H9 (cell line): ENCODE data around the gene MTX1. TPM values are rescaled to one million over a fixed set of nuclear protein-coding genes. Genes with fewer than 3 reads are reported as not detected.

Source experiments
- DNase-seq: peaks from one replicate; pipeline ENCODE4 v3.0.0-alpha.2; 2017
- H2AFZ ChIP-seq: one replicate; pipeline ENCODE4 v1.6.1; 2013; ENCODE audit warnings: mild to moderate bottlenecking, low read length, control low read depth, moderate library complexity
- H2AK5ac ChIP-seq: 2 replicates; pipeline ENCODE4 v1.6.1; 2013; ENCODE audit warnings: low read length, control low read depth, mixed read lengths; ENCODE audit not compliant: insufficient read length
- H2BK120ac ChIP-seq: one replicate; pipeline ENCODE4 v1.6.1; 2013; ENCODE audit warnings: low read depth, mild to moderate bottlenecking, low read length, control low read depth, inconsistent platforms; ENCODE audit not compliant: poor library complexity, severe bottlenecking
- H2BK12ac ChIP-seq: 2 replicates; pipeline ENCODE4 v1.6.1; 2013; ENCODE audit warnings: low read length, control low read depth, mixed read lengths, low read depth; ENCODE audit not compliant: insufficient read length
- H2BK15ac ChIP-seq: 2 replicates; pipeline ENCODE4 v1.6.1; 2013; ENCODE audit warnings: low read depth, low read length, control low read depth
- H2BK20ac ChIP-seq: one replicate; pipeline ENCODE4 v1.6.1; 2013; ENCODE audit warnings: low read depth, mild to moderate bottlenecking, low read length, control low read depth, inconsistent platforms; ENCODE audit not compliant: poor library complexity, severe bottlenecking
- H2BK5ac ChIP-seq: 2 replicates; pipeline ENCODE4 v1.6.1; 2013; ENCODE audit warnings: low read length, control low read depth, mixed read lengths; ENCODE audit not compliant: insufficient read length
- H3K14ac ChIP-seq: 2 replicates; pipeline ENCODE4 v1.6.1; 2013; ENCODE audit warnings: low read length, control low read depth; ENCODE audit not compliant: insufficient read depth
- H3K18ac ChIP-seq: 2 replicates; pipeline ENCODE4 v1.6.1; 2013; ENCODE audit warnings: low read depth, mild to moderate bottlenecking, mixed read lengths, low read length, control low read depth; ENCODE audit not compliant: insufficient read length
- H3K23ac ChIP-seq: 2 replicates; pipeline ENCODE4 v1.6.1; 2013; ENCODE audit warnings: low read length, control low read depth, mixed read lengths, low read depth; ENCODE audit not compliant: insufficient read length
- H3K23me2 ChIP-seq: 2 replicates; pipeline ENCODE4 v1.6.1; 2013; ENCODE audit warnings: low read depth, mild to moderate bottlenecking, mixed read lengths, low read length, control low read depth; ENCODE audit not compliant: insufficient read length, poor library complexity, severe bottlenecking
- H3K27ac ChIP-seq: 2 replicates; pipeline ENCODE4 v1.5.1; 2013; ENCODE audit warnings: low read length, control low read depth, mixed read lengths, low read depth; ENCODE audit not compliant: insufficient read length
- H3K27me3 ChIP-seq: 2 replicates; pipeline ENCODE4 v1.6.1; 2013; ENCODE audit warnings: low read length, control low read depth, inconsistent platforms; ENCODE audit not compliant: insufficient read depth
- H3K4ac ChIP-seq: 2 replicates; pipeline ENCODE4 v1.6.1; 2013; ENCODE audit warnings: low read depth, mild to moderate bottlenecking, control low read depth, inconsistent platforms, low read length, moderate library complexity
- H3K4me1 ChIP-seq: 2 replicates; pipeline ENCODE4 v1.6.1; 2013; ENCODE audit warnings: low read length, control low read depth, inconsistent platforms; ENCODE audit not compliant: insufficient read depth
- H3K4me2 ChIP-seq: 2 replicates; pipeline ENCODE4 v1.6.1; 2013; ENCODE audit warnings: low read length, control low read depth, mixed read lengths; ENCODE audit not compliant: insufficient read length, insufficient read depth
- H3K56ac ChIP-seq: 2 replicates; pipeline ENCODE4 v1.6.1; 2013; ENCODE audit warnings: low read depth, mild to moderate bottlenecking, mixed read lengths, low read length, control low read depth; ENCODE audit not compliant: insufficient read length
- H3K79me1 ChIP-seq: 2 replicates; pipeline ENCODE4 v1.6.1; 2013; ENCODE audit warnings: low read depth, mild to moderate bottlenecking, moderate library complexity, low read length, control low read depth, inconsistent platforms; ENCODE audit not compliant: insufficient read depth, poor library complexity, severe bottlenecking
- H3K79me2 ChIP-seq: 2 replicates; pipeline ENCODE4 v1.6.1; 2013; ENCODE audit warnings: low read length, control low read depth, inconsistent platforms; ENCODE audit not compliant: insufficient read depth
- H3K9ac ChIP-seq: 2 replicates; pipeline ENCODE4 v1.6.1; 2013; ENCODE audit warnings: low read length, control low read depth, mixed read lengths; ENCODE audit not compliant: insufficient read length; ENCODE audit errors: extremely low read depth
- H3K9me3 ChIP-seq: one replicate; pipeline ENCODE4 v1.6.1; 2013; ENCODE audit warnings: low read depth, low read length, inconsistent platforms; ENCODE audit not compliant: control insufficient read depth
- H3T11ph ChIP-seq: one replicate; pipeline ENCODE4 v1.6.1; 2013; ENCODE audit warnings: mild to moderate bottlenecking, low read length, control low read depth, inconsistent platforms
- H4K20me1 ChIP-seq: one replicate; pipeline ENCODE4 v1.6.1; 2013; ENCODE audit not compliant: control insufficient read depth, insufficient read length, insufficient read depth
- H4K5ac ChIP-seq: 2 replicates; pipeline ENCODE4 v1.6.1; 2013; ENCODE audit warnings: low read depth, mild to moderate bottlenecking, mixed read lengths, low read length, control low read depth; ENCODE audit not compliant: insufficient read length
- H4K8ac ChIP-seq: replicated peaks from 2 replicates; pipeline ENCODE4 v1.6.1; 2013; ENCODE audit warnings: low read length, control low read depth, mixed read lengths, low read depth; ENCODE audit not compliant: insufficient read length
- H4K91ac ChIP-seq: 2 replicates; pipeline ENCODE4 v1.6.1; 2013; ENCODE audit warnings: low read depth, mild to moderate bottlenecking, moderate library complexity, mixed read lengths, low read length, control low read depth; ENCODE audit not compliant: insufficient read length
- H3K27ac Mint-ChIP-seq, 3 experiments: 2 replicates in 2 of 3; 3 replicates in 1 of 3; pipeline ENCODE4 v1.8.0; 2020 to 2021; ENCODE audit warnings: mixed read lengths in 3 of 3, mild to moderate bottlenecking in 1 of 3, moderate library complexity in 1 of 3
- H3K27me3 Mint-ChIP-seq: 2 replicates; pipeline ENCODE4 v1.8.0; 2021; ENCODE audit warnings: low read depth, mild to moderate bottlenecking, moderate library complexity, mixed read lengths
- H3K36me3 Mint-ChIP-seq, 3 experiments: 2 replicates in 2 of 3; 3 replicates in 1 of 3; pipeline ENCODE4 v1.8.0; 2020 to 2021; ENCODE audit warnings: low read depth in 3 of 3, mixed read lengths in 3 of 3; ENCODE audit not compliant: insufficient read depth in 1 of 3
- H3K4me1 Mint-ChIP-seq, 2 experiments: 2 replicates each; pipeline ENCODE4 v1.8.0; 2020; ENCODE audit warnings: mixed read lengths in 2 of 2
- H3K4me3 Mint-ChIP-seq, 2 experiments: 2 replicates in 1 of 2; 3 replicates in 1 of 2; pipeline ENCODE4 v1.8.0; 2020 to 2021; ENCODE audit warnings: mild to moderate bottlenecking in 2 of 2, mixed read lengths in 2 of 2, moderate library complexity in 1 of 2
- H3K9me3 Mint-ChIP-seq, 2 experiments: 2 replicates in 1 of 2; 3 replicates in 1 of 2; pipeline ENCODE4 v1.8.0; 2020; ENCODE audit warnings: mild to moderate bottlenecking in 2 of 2, mixed read lengths in 2 of 2, moderate library complexity in 1 of 2
- CTCF ChIP-seq: fragments of 200-600 bp; sonication (generic); conservative IDR thresholded peaks from 3 replicates; pipeline ENCODE4 v1.8.0; 2021; ENCODE audit warnings: antibody characterized with exemption, mild to moderate bottlenecking
- WGBS: extraction: QIAGEN DNeasy Blood & Tissue Kit; methylation state at CpG from one replicate; pipeline ENCODE4 v1.1.7; 2013; ENCODE audit warnings: missing lambda C conversion rate, low lambda C conversion rate, mixed read lengths; ENCODE audit not compliant: insufficient read length; ENCODE audit errors: extremely low coverage; 5-methylcytosine and 5-hydroxymethylcytosine counted together
- total RNA-seq: library from RNA; stranded (reverse); gene quantifications from 2 replicates; pipeline ENCODE4 v1.2.1, GENCODE V29; 2021

MTX1 gene
- total RNA-seq, 1 experiment from 2014 or later: 45.0 TPM

DNA sequence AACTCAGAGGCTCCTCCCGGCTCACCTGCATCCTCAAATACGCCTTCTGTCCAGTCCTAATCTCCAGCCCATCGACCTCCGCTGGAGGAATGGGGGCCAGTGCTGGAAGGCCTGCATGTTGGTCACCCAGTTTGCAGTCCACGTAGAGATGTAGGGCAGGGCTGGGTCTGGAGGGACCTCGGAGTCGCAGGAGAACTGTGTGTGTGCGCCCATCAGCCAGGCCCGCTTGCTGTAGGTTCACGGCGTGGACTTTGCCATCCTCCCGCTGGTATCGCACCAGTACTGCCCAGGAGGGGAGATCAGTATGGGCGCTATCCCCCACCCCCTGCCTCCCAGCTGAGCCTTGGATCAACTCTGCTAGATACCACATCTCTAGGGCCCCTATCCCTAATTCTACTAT lies 3.5 kb upstream of the MTX1 start:
- Mint-ChIP-seq H3K9me3 (no peaks in the 10 kb centered on the region), H3K4me3 (no peak overlapping the region), H3K4me1 (peaks cover 29 to 33% of the 10 kb centered on the region in 2 experiments), H3K36me3 (peaks cover 24 to 51% (median 45%) of the 10 kb centered on the region in 3 experiments; a peak in 6 of 7 replicates), H3K27me3 (peaks cover 14% of the 10 kb centered on the region), H3K27ac (no peak overlapping the region)
- H3K79me1 ChIP-seq: no peaks in the 10 kb centered on the region
- no peak overlapping the region for H3K9ac ChIP-seq
- no CpG with 5 or more reads among the region's 14 CpGs for WGBS
- no peak overlapping the region for H4K5ac ChIP-seq
- no peak overlapping the region for H2BK20ac ChIP-seq
- TF ChIP-seq CTCF: no peak
- no peak overlapping the region for H3K23ac ChIP-seq
- no peaks in the 10 kb centered on the region for H3K9me3 ChIP-seq
- no peak overlapping the region for H3K14ac ChIP-seq
- H3K4me1 ChIP-seq: peaks cover 2% of the 10 kb centered on the region; the same call in 1 of the 2 replicates
- H3K18ac ChIP-seq: no peak overlapping the region
- H3K27me3 ChIP-seq: no peaks in the 10 kb centered on the region
- peaks cover 2% of the 10 kb centered on the region for H4K20me1 ChIP-seq
- no peaks in the 10 kb centered on the region for H3K79me2 ChIP-seq
- no peak overlapping the region for H2BK5ac ChIP-seq
- no peak overlapping the region for H3K27ac ChIP-seq
- DNase-seq: no peak
- H2AFZ ChIP-seq: no peak overlapping the region
- H2BK15ac ChIP-seq: no peak overlapping the region
- no peak overlapping the region for H4K91ac ChIP-seq
- H3K4me2 ChIP-seq: no peak overlapping the region
- H3K4ac ChIP-seq: no peak overlapping the region
- peaks cover 6% of the 10 kb centered on the region for H3K23me2 ChIP-seq
- H2BK12ac ChIP-seq: no peak overlapping the region
- no peak overlapping the region for H3T11ph ChIP-seq
- no peak overlapping the region for H2BK120ac ChIP-seq
- H3K56ac ChIP-seq: no peak overlapping the region
- H4K8ac ChIP-seq: no peak overlapping the region
- H2AK5ac ChIP-seq: no peak overlapping the region
